ENCODE measurements around the gene IL1RAP. TPM values are rescaled to one million over a fixed set of nuclear protein-coding genes. Genes with fewer than 3 reads are reported as not detected.

Gene IL1RAP
- total and polyA plus RNA-seq, 2 experiments from 2014 or later, result 14.6 to 46.5 TPM

GRCh38 chr3:190684776-190685175 is 170.9 kb downstream of the IL1RAP start:
- no peak for DNase-seq (ENCODE audit: low spot score)
- no peaks in the 10 kb centered on the region for H3K27me3 ChIP-seq
- H3K4me1 ChIP-seq (ENCODE audit: insufficient read depth), result no peaks in the 10 kb centered on the region
- no peaks in the 10 kb centered on the region for H3K36me3 ChIP-seq (replicated peaks; ENCODE audit: insufficient read depth, low read depth)
- no peak overlapping the region for H2AFZ ChIP-seq
- no peak overlapping the region for H3K4me2 ChIP-seq
- no peaks in the 10 kb centered on the region for H3K79me2 ChIP-seq
- no peaks in the 10 kb centered on the region for H4K20me1 ChIP-seq (ENCODE audit: insufficient read depth, poor library complexity, severe bottlenecking)
- WGBS (ENCODE audit: low lambda C conversion rate, missing lambda C conversion rate), result 87% methylated on average over 7 of the region's 7 CpGs
- no peak for TF ChIP-seq CTCF (IDR thresholded peaks at IDR 0.05; ENCODE audit: poor library complexity)
- TF ChIP-seq EZH2phosphoT487 (IDR thresholded peaks at IDR 0.05; ENCODE audit: low read depth, severe bottlenecking, unreplicated experiment), result no peak
- no peak for TF ChIP-seq EZH2 (IDR thresholded peaks at IDR 0.05; ENCODE audit: borderline replicate concordance)
- H3K9me3 ChIP-seq (ENCODE audit: low read depth), result no peaks in the 10 kb centered on the region
- no peaks in the 10 kb centered on the region for H3K9me2 ChIP-seq (replicated peaks; ENCODE audit: insufficient read depth)
- no peak overlapping the region for H3K27ac ChIP-seq
- H3K4me3 ChIP-seq, result no peak overlapping the region

- DNase-seq (ENCODE audit: low spot score), result no peak
- H3K27ac ChIP-seq, result no peak overlapping the region
- H3K4me1 ChIP-seq (ENCODE audit: insufficient read depth), result no peaks in the 10 kb centered on the region
- WGBS (ENCODE audit: low lambda C conversion rate, missing lambda C conversion rate), result 94% methylated on average over 1 of the region's 1 CpG
- H3K27me3 ChIP-seq, result no peaks in the 10 kb centered on the region
- TF ChIP-seq EZH2phosphoT487 (IDR thresholded peaks at IDR 0.05; ENCODE audit: low read depth, severe bottlenecking, unreplicated experiment) (no peak), CTCF (IDR thresholded peaks at IDR 0.05; ENCODE audit: poor library complexity) (no peak), EZH2 (IDR thresholded peaks at IDR 0.05; ENCODE audit: borderline replicate concordance) (no peak)
- no peaks in the 10 kb centered on the region for H4K20me1 ChIP-seq (ENCODE audit: insufficient read depth, poor library complexity, severe bottlenecking)
- H3K79me2 ChIP-seq, result no peaks in the 10 kb centered on the region
- no peak overlapping the region for H3K4me2 ChIP-seq
- H3K4me3 ChIP-seq, result no peak overlapping the region
- no peak overlapping the region for H2AFZ ChIP-seq
- H3K36me3 ChIP-seq (replicated peaks; ENCODE audit: insufficient read depth, low read depth), result no peaks in the 10 kb centered on the region
- H3K9me2 ChIP-seq (replicated peaks; ENCODE audit: insufficient read depth), result no peaks in the 10 kb centered on the region
- H3K9me3 ChIP-seq (ENCODE audit: low read depth), result no peaks in the 10 kb centered on the region
These were observed 172.1 kb downstream of the IL1RAP start for GRCh38 chr3:190686011-190686410.

- WGBS (ENCODE audit: low lambda C conversion rate, missing lambda C conversion rate), result 91% methylated on average over 6 of the region's 6 CpGs
- TF ChIP-seq CTCF (IDR thresholded peaks at IDR 0.05; ENCODE audit: poor library complexity) (no peak), EZH2phosphoT487 (IDR thresholded peaks at IDR 0.05; ENCODE audit: low read depth, severe bottlenecking, unreplicated experiment) (no peak), EZH2 (IDR thresholded peaks at IDR 0.05; ENCODE audit: borderline replicate concordance) (no peak)
These were observed 176.4 kb downstream of the IL1RAP start for GRCh38 chr3:190690246-190690645.

GRCh38 chr3:190692256-190692655 is 178.4 kb downstream of the IL1RAP start:
- Histone ChIP-seq H3K27ac (no peak overlapping the region), H3K79me2 (no peaks in the 10 kb centered on the region), H3K27me3 (no peaks in the 10 kb centered on the region), H4K20me1 (ENCODE audit: insufficient read depth, poor library complexity, severe bottlenecking) (no peaks in the 10 kb centered on the region), H3K4me2 (no peak overlapping the region), H3K4me3 (no peak overlapping the region), H3K9me2 (replicated peaks; ENCODE audit: insufficient read depth) (no peaks in the 10 kb centered on the region), H2AFZ (no peak overlapping the region), H3K4me1 (ENCODE audit: insufficient read depth) (peaks cover 13% of the 10 kb centered on the region), H3K9me3 (ENCODE audit: low read depth) (no peaks in the 10 kb centered on the region), H3K36me3 (replicated peaks; ENCODE audit: insufficient read depth, low read depth) (no peaks in the 10 kb centered on the region)
- DNase-seq (ENCODE audit: low spot score), result no peak
- TF ChIP-seq CTCF (IDR thresholded peaks at IDR 0.05; ENCODE audit: poor library complexity) (no peak), EZH2 (IDR thresholded peaks at IDR 0.05; ENCODE audit: borderline replicate concordance) (no peak), EZH2phosphoT487 (IDR thresholded peaks at IDR 0.05; ENCODE audit: low read depth, severe bottlenecking, unreplicated experiment) (no peak)

More at GRCh38 chr3:190690246-190690645, 176.4 kb downstream of the IL1RAP start:
- Histone ChIP-seq H3K4me2 (no peak overlapping the region), H3K4me3 (no peak overlapping the region), H3K27me3 (no peaks in the 10 kb centered on the region), H3K27ac (no peak overlapping the region), H2AFZ (no peak overlapping the region), H4K20me1 (ENCODE audit: insufficient read depth, poor library complexity, severe bottlenecking) (no peaks in the 10 kb centered on the region), H3K9me2 (replicated peaks; ENCODE audit: insufficient read depth) (no peaks in the 10 kb centered on the region), H3K9me3 (ENCODE audit: low read depth) (no peaks in the 10 kb centered on the region), H3K36me3 (replicated peaks; ENCODE audit: insufficient read depth, low read depth) (no peaks in the 10 kb centered on the region), H3K4me1 (ENCODE audit: insufficient read depth) (peaks cover 9% of the 10 kb centered on the region), H3K79me2 (no peaks in the 10 kb centered on the region)
- DNase-seq (ENCODE audit: low spot score), result no peak

All from hepatocyte (in vitro differentiated cells).